RWPE1 (cell line): ENCODE data around the gene PRR18.
A peak's percentile ranks its signal among the peaks of the same experiment; 100 is the strongest.

Experiments
- CTCF ChIA-PET: fragments of 350-600 bp; sonication (Branson Sonifier 250); formaldehyde crosslinking; extraction: SDS; loops from one replicate; lab custom pipeline; 2021; lab: Yijun Ruan, JAX
- POLR2A ChIA-PET: fragments of 400-600 bp; formaldehyde crosslinking; extraction: SDS; loops from one replicate; lab custom pipeline; 2020; ENCODE audit warnings: antibody characterized with exemption; ENCODE audit not compliant: low non-redundant PET; lab: Yijun Ruan, JAX
- DNase-seq: peaks from one replicate; pipeline ENCODE4 v3.0.0; 2012; ENCODE audit warnings: low spot score
- H3K27ac ChIP-seq: fragments of 450-650 bp; 2 replicates; pipeline ENCODE4 v1.5.1; 2017
- TF ChIP-seq, protein P1 (sequence below): fragments of 450-650 bp; conservative IDR thresholded peaks from 2 replicates; pipeline ENCODE4 v1.5.1; 2017; ENCODE audit warnings: low read depth, mild to moderate bottlenecking

The PRR18 gene

GRCh38 chr6:166279393-166279679, 28.9 kb downstream of the PRR18 start:
- POLR2A ChIA-PET, result no interaction called here
- CTCF ChIA-PET, result no interaction called here
- TF ChIP-seq, protein P1, sequence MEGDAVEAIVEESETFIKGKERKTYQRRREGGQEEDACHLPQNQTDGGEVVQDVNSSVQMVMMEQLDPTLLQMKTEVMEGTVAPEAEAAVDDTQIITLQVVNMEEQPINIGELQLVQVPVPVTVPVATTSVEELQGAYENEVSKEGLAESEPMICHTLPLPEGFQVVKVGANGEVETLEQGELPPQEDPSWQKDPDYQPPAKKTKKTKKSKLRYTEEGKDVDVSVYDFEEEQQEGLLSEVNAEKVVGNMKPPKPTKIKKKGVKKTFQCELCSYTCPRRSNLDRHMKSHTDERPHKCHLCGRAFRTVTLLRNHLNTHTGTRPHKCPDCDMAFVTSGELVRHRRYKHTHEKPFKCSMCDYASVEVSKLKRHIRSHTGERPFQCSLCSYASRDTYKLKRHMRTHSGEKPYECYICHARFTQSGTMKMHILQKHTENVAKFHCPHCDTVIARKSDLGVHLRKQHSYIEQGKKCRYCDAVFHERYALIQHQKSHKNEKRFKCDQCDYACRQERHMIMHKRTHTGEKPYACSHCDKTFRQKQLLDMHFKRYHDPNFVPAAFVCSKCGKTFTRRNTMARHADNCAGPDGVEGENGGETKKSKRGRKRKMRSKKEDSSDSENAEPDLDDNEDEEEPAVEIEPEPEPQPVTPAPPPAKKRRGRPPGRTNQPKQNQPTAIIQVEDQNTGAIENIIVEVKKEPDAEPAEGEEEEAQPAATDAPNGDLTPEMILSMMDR, result no peak
- H3K27ac ChIP-seq, result no peak overlapping the region
- DNase-seq, result no peak

- POLR2A ChIA-PET, result no interaction called here
- TF ChIP-seq, protein P1, result no peak
- DNase-seq, result no peak
- H3K27ac ChIP-seq, result no peak overlapping the region
- CTCF ChIA-PET, result no interaction called here
Observed at GRCh38 chr6:166278579-166279392, 29.4 kb downstream of the PRR18 start.

- POLR2A ChIA-PET, result no interaction called here
- no peak for DNase-seq
- TF ChIP-seq, protein P1, result no peak
- CTCF ChIA-PET, result interaction anchor here (2.4 kb wide), 1 partner anchor 123 kb away, joined by 11 read pairs; no protein-coding TSS in a partner anchor
- H3K27ac ChIP-seq, result no peak overlapping the region
Observed at GRCh38 chr6:166277892-166278578, 30.2 kb downstream of the PRR18 start.

GRCh38 chr6:166277018-166277417, 31.2 kb downstream of the PRR18 start:
- DNase-seq, result no peak
- CTCF ChIA-PET, result interaction anchor here (0.6 to 2.4 kb wide), 2 partner anchors 27 to 124 kb away, joined by 3 to 11 read pairs; no protein-coding TSS in a partner anchor
- H3K27ac ChIP-seq, result no peak overlapping the region
- TF ChIP-seq, protein P1, result no peak
- POLR2A ChIA-PET, result no interaction called here

DNA sequence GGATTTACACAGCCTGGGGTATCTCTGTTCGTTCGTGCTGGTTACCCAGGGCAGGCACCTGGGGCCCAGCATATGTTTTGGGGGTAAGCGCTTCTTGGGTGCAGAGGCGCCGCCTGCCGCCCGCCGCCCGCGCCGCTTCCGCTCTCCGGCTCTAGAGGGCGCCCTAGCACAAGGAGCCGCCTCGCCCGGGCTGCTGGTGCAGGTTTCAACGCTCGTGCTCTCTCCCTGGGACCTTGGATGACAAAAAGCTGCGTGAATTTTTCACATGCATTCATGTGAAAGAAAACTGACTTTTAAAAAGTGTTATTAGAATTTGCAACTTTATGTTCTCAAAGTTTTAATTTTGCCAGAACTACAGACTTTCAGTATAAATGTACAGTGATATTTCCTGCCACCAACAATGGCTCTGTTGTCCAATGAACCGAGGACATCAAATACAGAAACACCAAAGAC, 32.5 kb downstream of the PRR18 start:
- ChIA-PET POLR2A (no interaction called here), CTCF (interaction anchor here (0.5 to 2.4 kb wide), 14 partner anchors 8 to 378 kb away, joined by 3 to 11 read pairs (median 4); no protein-coding TSS in a partner anchor)
- peak; percentile 62 for DNase-seq

More for the DNA sequence above, 32.5 kb downstream of the PRR18 start:
- no peak overlapping the region for H3K27ac ChIP-seq
- TF ChIP-seq, protein P1, result peak; percentile 98
